ENCODE results near the gene SQSTM1.

The SQSTM1 gene

GRCh38 chr5:179805529-179806249 is 15.0 kb upstream of the SQSTM1 start:
- peak in 13 of 56 donors; percentile 25 to 58 (median 40) for DNase-seq

GRCh38 chr5:179806250-179807048 is 14.3 kb upstream of the SQSTM1 start, which contains the start of gene MGAT4B:
TSS of gene MGAT4B (minus strand) at chr5:179806866. CDS start at chr5:179806583, 283 bp downstream.
- DNase-seq: peak in 45 of 56 donors; percentile 17 to 79 (median 56)

- DNase-seq: no peak
Measured at GRCh38 chr5:179812135-179812825, 8.4 kb upstream of the SQSTM1 start.

- DNase-seq: no peak
Measured at GRCh38 chr5:179812997-179813607, 7.6 kb upstream of the SQSTM1 start.

GRCh38 chr5:179814090-179814489 is 6.6 kb upstream of the SQSTM1 start:
- no peak for DNase-seq

GRCh38 chr5:179815491-179816249 is 5.0 kb upstream of the SQSTM1 start:
- DNase-seq: no peak

GRCh38 chr5:179816401-179816795 is 4.3 kb upstream of the SQSTM1 start:
- no peak for DNase-seq

- DNase-seq: peak in 2 of 56 donors; percentile 13 to 42
Measured at GRCh38 chr5:179816796-179817469, 3.8 kb upstream of the SQSTM1 start.

- DNase-seq: no peak
Measured at GRCh38 chr5:179817470-179817840, 3.2 kb upstream of the SQSTM1 start.

- DNase-seq: peak in 4 of 56 donors; percentile 13 to 65 (median 54)
Measured at GRCh38 chr5:179817890-179818745, 2.6 kb upstream of the SQSTM1 start.

GRCh38 chr5:179818746-179819295 is 1.9 kb upstream of the SQSTM1 start:
- peak; percentile 30 to 95 (median 90) for DNase-seq

- DNase-seq: peak in 45 of 56 donors; percentile 32 to 90 (median 74)
Measured at GRCh38 chr5:179819296-179820126, 1.2 kb upstream of the SQSTM1 start.

- peak in 5 of 56 donors; percentile 51 to 69 (median 55) for DNase-seq
Measured at GRCh38 chr5:179820127-179820482, 600 bp upstream of the SQSTM1 start.

- DNase-seq: peak in 55 of 56 donors; percentile 35 to 93 (median 80)
Measured at GRCh38 chr5:179821298-179822058, 773 bp downstream of the SQSTM1 start.

- DNase-seq: no peak
Measured at GRCh38 chr5:179822059-179822432, 1.3 kb downstream of the SQSTM1 start.

GRCh38 chr5:179822444-179822990 is 1.8 kb downstream of the SQSTM1 start:
- no peak for DNase-seq

All from nucleus accumbens (tissue), 56 donors.